Fibroblast of upper back skin (primary cell): ENCODE results near the gene PPM1A.

Source experiments
- DNase-seq: peaks from one replicate; pipeline ENCODE4 v3.0.0-alpha.2; 2013

Gene PPM1A

DNA sequence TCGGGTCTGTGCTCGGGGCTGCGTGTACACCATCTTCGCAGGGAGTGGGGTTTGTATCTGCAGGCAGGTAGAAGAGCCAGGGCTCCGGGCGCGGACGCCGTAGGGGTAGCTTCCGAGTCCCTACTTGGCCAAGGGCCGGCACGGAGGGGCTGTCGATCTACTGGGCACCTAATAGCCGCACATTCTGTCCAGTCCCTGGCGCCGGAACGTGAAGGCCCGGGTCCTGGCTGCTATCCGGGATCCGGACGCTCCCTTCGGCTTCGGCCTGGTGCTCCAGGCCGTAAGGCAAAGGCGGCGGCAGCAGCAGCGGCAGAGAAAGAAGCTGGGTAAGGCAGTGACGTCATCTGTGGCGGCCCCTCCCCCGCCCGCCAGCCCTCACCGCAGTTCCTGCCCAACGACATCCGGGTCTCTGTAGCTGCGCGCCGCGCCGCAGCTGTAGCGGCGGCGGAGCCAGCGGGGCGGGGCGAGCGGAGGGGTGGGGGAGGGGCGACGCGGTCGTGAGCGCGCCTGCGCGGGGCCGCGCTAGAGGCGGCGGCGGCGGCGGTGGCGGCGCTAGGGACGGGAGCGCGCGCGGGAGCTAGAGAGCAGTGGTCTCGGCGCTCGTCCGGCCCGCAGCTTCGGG is at the start of gene PPM1A:
TSS of gene PPM1A (plus strand) at position 525 of the 622 bp plus-strand sequence. CDS start 33,483 bp downstream, outside the sequence.
- DNase-seq = peak; percentile 95

DNA sequence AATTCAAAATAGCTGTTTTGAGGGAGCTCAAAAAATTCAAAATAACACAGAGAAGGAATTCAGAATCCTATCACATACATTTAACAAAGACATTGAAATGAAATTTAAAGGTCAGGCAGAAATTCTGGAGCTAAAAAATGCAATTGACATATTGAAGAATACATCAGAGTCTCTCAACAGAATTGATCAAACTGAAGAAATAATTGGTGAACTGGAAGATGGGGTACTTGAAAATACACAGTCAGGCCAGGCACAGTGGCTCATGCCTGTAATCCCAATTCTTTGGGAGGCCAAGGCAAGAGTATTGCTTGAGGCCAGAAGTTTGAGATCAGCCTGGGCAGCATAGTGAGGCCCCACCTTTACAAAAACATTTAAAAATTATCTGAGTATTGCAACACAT is 49.7 kb upstream of the PPM1A start:
- DNase-seq = no peak

GRCh38 chr14:60204104-60204842 is 44.7 kb upstream of the PPM1A start:
- DNase-seq = no peak

DNA sequence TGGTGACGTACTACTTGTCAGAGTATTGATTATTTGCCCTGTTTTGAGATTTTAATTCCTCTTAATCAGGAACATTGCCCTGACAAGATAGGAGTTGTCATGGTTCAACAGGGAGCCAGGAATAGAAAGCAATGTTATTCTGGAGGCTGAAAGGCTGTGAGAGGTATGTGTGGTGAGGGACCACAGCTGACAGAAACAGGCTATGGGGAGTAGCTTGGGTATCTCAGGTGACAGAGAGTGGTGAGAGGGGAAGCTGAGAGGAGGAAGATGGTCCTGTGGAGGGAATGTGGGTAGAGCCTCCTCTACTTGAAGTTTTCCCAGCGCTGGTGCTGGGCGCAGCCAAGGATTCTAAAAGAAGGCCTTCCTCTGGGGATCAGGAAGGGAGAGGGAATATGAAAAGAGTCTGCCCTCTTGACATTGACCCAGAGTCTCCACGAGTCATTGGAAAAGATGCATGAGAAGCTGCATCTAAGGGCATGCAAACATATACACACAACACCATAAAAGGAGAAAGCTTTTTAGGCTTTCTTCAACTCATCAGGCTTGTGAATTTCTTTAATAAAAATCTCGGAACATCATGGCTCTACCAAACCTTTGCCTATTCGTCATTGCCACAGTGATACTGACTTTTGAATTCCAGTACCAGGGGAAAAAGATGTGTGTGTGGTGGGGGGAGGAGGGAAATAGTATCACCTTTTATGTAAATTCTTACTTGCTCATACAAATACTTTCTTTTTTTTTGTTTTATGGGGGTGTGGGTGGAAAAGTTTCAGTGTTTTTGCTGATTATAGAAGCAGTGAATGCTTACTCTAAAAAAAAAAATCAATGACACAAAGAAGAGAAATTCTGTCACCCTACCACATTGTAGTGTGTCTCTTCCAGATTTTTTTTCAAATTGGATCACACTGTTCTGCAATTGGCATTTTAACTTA is 43.9 kb upstream of the PPM1A start:
- no peak for DNase-seq

DNA sequence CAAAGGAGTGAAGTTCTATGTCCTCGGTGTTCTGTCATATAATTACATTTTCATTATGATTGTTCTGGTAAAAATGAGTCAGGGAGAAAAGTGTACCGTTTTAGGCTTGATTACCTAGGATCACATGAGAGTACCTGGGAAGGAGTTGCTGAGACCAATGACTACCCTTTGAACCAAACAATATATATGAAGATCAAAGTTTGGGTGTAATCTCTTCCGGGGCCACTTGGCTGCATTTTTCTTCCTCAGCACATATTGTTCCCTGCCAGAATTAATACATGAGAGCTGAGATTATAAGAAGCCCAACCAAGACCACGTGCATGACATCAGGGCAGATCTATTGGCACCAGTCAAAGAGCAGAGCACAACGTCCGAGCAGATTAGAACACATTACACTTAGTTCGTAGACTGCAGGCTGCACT is 42.8 kb upstream of the PPM1A start:
- DNase-seq = no peak

- DNase-seq = no peak
Observed at GRCh38 chr14:60206837-60207533, 42.0 kb upstream of the PPM1A start.

- no peak for DNase-seq
Observed at GRCh38 chr14:60210703-60211102, 38.3 kb upstream of the PPM1A start.

DNA sequence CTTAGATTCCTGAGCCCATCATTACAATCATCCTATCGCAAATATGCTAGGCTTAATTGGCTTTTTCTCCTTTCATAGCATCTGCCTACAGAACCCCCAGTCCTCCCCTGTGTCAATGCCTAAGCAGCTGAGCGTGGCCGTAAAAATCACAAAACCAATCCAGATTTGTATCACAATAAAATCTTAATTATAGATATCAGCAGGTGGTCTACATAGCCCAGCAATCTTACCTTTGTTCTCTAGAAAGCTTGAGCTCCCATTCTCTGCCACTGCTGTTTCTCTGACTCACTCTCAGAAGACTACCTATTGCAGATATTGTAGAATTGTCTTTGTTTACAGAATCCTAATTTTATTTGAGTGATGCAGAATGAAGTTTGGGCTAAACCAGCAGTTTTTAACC is 37.9 kb upstream of the PPM1A start:
- no peak for DNase-seq

GRCh38 chr14:60212503-60213371 is 36.3 kb upstream of the PPM1A start:
- no peak for DNase-seq

DNA sequence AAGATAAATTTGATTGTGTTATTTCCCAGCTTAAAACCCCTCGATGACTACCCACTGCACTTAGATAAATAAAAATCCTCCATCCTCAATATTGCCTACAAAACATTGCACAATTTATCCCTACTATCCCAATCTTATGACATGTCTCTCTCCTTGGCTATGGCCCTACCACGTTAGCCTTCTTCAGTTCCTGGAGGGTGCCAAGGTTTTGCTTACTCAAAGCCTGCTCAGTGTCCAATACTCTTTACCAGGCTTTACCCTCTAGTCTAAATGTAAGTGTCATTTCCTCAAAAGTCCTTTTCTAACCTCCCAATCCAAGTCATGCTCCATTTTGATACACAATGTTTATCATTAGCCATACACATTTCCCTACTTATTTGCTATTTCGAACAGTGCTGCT is 35.0 kb upstream of the PPM1A start:
- DNase-seq = no peak

GRCh38 chr14:60214415-60215126 is 34.5 kb upstream of the PPM1A start:
- no peak for DNase-seq

DNA sequence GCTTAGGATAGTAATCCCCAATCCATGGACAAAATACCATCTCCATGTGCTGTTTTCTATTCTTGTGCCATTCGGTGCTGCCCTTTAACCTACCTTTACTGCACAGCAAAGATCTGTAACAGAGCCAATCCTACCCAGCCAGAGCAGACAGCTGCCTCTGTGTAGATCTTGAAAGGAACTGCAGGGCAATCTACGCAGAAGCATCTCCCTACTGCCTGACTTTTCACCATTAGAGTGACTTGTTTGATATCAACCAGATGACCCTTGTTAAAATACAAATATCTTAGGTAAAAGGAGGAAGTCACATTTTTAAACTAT is 33.9 kb upstream of the PPM1A start:
- DNase-seq = no peak

DNA sequence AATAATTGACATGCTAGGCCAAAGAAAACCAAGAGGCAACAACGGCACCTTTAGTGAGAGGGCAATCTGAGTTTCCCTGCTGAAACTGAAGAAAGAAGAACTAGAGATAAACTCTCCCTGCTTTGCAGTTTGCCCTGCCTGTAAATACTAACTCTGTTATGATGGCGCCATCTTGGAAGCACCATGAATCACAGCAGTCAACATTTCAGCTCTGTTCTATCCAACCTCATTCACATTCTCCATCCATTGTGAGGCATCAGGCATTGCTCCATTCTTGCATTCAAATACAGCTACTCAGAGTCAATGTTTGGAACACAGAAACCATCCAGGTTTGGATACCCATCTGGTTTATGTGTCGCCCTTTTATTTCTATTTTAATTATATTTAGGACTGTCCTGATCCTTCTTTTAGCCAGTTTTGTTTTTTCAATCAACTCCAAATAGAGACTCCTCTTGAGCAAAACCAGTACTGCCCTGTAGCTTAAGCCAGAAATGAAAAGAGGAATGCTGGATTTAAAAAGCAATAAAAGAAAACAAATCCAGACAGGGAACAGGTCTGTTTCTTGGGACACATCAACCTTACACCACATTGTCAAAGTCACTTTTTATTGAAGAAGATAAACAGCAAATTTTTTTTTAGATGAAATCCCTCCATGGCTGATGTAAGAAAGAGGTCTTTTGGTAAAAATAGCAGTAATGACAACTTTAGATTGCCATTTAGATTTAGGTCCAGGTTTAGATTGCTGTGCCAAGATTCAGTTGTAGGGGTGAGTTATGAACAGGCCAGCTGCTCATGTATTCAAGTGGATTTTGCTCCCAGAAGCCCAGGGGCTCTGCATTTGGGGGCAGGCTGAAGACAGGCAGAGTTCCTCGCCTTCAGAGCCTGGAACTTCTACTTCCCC is 33.3 kb upstream of the PPM1A start:
- no peak for DNase-seq

- no peak for DNase-seq
Observed at GRCh38 chr14:60217713-60218112, 31.3 kb upstream of the PPM1A start.

DNA sequence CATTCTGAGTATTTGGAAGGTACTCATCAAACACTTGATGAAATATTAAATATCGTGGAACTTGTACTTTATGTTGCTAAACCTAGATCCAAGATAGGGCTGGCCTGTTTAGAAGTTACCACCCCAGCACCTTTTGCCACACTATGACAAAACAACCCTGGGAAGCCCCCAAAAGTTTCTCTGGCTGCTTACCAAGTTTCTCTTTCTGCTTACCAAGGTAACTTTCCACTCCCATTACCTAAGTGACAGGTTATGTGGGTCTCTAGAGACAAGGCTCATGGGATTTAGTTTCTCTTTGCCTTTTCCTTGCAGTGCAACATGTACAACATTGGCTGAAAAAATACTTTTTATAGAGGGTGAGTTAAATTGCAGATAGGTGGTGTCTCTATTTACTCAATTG is 28.9 kb upstream of the PPM1A start:
- no peak for DNase-seq

DNA sequence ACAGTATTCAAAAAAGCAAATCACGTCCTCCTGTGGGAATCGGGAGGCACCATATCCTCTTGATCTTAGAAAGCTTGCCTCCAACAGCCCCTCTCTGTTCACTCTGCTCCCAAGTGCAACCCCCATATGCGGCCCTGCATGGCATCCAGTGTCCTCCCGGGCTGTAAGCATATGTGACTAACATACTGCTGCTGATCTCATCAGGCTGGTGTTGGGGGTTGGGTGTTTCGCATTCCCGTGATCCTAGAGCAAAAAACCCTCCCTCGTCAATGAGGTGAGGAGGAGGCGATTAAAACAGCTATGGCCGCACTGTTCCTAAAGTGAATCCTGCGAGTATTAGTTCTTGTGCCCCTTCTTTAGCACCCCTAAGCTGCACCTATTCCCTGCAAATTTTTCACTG is 28.1 kb upstream of the PPM1A start:
- no peak for DNase-seq

GRCh38 chr14:60221457-60221856 is 27.6 kb upstream of the PPM1A start:
- DNase-seq = no peak

GRCh38 chr14:60222820-60223219 is 26.2 kb upstream of the PPM1A start:
- no peak for DNase-seq

GRCh38 chr14:60225265-60225664 is 23.8 kb upstream of the PPM1A start:
- DNase-seq = no peak

DNA sequence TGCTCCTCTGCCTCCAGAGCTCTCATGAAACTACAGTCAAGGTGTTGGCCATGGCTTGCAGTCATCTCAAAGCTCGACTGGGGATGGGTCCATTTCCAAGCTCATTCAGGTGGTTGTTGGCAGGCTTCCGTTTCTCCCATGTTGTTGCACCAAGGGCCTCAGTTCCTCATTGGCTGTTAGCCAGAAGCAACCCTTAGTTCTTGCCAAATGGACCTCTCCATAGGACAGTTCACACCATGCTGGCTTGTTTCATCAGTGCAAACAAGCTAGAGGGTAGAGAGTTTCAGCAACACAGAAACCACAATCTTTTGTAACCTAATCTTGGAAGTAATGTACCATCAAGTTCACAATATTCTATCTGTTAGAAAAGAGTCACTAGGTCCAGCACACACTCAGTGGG is 22.7 kb upstream of the PPM1A start:
- no peak for DNase-seq
